Measurements from ENCODE around the gene EPHB2.

The EPHB2 gene

DNA sequence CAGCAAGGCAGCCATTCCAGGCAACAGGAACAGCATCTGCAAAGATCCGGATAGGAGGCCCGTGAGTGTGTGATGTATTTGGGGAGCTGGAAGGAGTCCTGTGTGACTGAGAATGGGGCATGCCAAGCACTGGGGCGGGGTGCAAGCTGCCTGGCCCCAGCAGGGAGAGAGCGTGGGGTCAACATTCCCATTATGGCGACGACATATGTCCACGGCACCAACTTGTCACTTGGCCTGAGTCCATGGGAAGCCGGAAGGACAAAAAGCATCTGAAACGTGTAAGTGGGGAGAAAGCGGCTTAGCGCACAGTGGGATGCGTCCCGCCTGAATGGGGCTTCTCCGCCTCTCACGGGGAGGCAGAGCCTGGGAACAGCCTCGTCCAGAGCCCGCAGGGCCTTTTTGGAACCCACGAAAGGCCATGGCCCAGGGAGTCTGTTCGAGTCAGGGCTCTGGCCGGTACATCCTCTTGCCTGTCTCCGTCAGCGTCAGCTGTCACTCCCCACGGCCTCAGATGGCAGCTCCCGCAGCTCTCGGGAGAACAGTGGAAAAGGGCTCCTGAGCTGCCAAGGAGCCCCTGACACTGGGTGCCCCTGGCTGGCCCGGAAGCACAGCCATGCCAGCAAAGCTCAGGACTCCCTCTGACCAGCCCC lies 12.4 kb downstream of the EPHB2 start:
- DNase-seq: no peak

DNA sequence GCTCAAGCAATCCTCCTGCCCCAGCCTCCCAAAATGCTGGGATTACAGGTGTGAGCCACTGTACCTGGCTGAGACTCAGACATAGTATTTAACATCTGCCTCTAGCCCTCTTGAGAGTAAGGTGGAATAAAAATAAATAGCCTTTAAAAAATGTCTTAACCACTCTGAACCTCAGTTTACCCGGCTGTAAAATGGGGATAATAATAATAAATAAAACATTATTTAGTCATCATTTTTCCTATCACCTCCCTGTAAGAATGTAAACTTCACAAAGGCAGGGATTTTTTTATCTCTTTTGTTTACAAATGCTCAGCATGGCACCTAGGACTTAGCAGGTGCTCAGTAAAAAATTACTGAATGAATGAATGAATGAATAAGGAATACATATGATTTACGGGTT lies 17.2 kb downstream of the EPHB2 start:
- DNase-seq: no peak

DNA sequence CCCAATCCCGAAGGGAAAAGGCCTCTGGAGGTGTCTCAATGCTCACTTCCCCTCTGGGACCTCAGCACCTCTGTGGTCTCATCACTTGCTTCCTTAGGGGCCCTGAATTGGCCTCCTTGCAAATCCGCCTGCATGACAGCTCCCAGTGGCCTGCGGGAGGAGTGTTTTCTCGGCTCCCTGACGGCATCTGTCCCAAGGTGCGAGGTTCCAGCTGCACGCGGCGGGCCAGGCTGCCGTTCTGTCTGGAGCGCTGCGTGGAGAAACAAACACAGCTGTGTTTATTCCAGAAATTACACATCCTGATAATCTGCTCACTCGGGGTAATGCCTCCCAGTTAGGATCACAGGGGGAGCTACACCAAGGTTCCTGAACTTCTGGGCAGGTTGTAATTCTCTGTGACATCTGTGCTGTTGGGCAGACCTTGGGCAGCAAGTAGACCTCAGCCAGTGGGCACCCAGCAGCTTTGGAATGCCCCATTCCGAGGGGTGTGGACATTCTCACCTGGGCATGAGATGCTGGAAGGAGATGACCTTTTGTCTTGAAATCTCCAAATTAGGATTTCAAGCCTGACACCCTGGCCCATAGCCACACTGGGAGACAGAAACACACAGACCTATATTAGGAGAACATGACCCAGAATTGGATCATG lies 18.2 kb downstream of the EPHB2 start:
- DNase-seq: no peak

DNA sequence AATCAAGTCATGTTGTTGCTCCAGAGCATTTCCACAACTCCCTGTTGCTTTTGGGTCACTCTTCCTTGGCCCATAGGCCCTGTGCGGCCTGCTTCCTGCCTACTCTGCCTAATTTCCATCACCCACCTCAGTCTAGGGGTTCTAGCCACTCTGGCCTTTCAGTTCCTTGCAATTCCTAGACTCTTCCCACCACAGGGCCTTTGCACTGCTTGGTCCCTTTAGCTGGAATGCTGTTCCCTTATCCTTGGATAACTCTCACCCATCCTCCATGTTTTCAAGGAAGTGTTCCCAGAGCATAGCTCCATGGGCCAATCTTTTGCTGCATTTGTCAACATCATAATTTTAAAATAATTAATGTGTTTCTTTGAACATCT lies 18.7 kb downstream of the EPHB2 start:
- no peak for DNase-seq

DNA sequence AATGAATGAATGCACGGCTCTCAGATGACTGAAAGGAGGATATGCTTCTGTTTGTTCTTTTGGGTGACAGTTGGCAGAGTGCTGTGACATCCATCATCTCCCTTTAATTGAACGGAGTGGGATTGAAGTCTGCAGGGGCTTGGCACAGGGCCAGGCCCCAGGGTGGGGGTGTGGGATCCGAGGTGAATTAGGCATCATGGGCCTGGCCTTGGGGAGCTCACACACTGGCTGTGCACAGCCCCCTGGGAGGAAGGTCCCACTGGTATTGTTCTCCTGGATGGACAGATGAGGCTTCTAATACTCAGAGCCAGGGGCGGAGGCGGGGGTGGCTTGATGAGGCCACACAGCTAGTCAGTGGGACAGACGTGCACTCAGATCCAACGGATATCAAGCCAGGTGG lies 19.3 kb downstream of the EPHB2 start:
- DNase-seq: no peak

DNA sequence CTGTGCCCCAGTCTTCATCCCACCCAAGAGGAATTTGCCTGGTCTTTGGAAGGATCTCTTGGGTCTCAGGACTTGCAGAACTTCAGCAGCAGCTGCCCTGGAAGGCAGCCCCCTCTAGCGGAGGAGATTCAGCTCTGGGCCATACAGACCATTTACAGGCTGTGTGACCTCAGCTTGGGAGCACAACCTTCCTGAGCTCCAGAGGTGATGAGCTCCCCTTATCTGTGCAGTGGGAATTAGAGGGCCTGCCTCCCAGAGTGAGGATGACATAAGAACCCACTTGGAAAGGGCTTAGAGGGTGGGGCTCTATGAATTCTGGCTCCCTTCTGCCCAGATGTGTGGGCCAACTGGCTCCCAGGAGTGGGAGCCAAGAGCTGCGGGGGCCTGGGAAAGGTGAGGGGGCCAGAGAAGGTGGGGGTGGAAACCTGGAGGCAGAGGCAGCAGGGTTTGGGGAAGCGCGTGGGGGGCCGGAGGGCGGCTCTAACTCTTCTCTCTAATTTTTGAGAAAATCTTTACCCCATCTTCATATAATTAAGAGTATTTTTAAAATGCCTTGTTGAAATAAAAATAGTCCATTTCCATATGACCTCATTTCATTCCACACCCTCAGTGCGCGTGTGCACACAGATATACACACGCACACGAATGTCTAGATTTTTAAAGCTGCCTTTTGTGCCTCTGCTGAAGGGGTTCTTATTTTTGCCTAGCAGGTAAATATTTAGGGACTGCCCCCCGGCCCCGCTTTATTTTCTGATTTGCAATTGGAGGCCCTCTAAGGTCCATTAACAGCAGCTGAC lies 21.5 kb downstream of the EPHB2 start:
- DNase-seq: peak; percentile 28

DNA sequence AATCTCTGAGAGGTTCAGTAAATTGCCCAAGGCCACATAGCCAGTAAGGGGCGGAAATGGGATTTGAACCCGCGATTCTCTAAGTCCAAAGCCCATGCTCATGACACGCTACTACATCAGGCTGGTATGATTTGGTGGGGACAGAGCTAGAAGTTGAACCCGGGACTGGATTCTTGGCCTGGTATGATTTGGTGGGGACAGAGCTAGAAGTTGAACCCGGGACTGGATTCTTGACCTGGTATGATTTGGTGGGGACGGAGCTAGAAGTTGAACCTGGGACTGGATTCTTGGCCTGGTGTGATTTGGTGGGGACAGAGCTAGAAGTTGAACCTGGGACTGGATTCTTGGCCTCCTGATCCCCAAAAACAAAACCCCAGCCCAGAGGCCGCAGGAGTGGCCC lies 23.0 kb downstream of the EPHB2 start:
- no peak for DNase-seq

DNA sequence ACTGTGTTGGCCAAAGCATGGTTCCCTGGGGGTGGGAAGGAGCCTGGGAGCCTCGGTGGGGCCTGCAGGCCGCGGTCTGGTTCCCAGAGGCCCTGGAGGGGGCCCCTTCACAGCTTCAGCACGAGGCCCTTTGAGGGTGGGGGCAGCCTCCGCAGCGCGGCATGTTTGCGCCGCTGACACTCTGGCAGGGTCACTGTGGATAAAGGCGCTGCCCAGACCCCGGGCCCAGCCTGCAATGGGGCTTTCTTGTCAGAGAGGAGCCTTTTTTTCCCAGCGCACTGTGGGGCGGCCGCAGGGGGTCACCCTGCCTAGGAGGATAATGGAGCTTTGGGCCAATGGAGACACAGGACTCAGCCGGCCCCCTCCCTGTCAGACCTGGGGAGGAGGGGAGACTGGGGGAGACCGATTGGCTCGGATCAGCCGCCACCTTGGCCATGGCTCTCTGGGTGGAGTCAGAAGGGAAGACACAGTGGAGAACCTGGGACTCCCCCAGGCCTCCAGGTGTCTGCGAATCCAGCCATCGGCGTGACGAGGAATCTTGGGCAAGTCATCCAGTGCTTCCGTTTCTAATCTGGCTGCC lies 26.0 kb downstream of the EPHB2 start:
- no peak for DNase-seq

DNA sequence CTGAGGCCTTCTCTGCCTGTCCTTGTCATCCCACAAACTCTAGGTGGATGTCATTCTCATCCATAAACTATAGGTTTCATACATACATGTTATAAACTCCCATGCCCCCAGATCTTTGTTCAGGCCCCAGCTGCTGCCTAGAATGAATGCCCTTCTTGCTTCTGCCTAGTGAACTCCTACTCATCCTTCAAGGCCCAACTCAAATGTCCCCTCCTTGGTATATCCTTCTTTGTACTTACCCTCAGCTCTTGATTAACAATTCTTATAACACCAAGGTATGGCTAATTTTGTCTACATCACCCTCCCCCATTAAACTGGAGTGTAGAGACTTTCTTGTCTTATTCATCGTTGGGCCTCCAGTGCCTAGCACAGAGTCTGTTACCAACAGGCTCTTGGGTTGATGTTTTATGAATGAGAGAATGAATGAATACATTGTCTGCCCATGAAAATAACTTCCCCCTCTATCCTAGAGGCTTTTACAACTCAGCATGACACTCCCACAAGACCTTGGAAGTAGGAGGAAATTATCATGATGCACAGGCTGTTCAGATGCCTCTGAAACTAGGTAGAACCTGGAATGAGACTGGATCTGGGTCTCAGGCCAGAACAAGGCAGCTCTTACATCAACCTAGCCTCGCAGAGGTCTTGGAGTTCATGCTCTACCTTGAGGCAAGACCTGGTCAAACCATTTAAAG lies 26.9 kb downstream of the EPHB2 start:
- DNase-seq: no peak

DNA sequence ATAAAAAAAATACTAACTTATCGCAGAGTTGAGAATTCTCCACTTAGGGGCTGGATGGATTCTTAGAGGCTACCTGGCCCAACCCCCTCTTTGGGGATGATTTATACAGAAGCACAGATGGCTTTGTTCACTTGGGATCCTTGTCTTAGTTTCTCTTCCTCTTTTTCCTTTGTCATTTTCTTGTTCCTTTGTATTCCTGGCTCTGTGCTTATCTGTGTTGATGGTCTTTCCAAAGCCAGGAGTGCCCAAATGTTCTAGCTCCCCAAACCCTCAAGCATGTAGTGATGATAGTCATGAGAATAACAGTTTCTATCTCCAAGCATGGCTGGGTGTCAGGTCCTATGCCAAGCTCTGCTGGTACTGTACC lies 27.4 kb downstream of the EPHB2 start:
- no peak for DNase-seq

DNA sequence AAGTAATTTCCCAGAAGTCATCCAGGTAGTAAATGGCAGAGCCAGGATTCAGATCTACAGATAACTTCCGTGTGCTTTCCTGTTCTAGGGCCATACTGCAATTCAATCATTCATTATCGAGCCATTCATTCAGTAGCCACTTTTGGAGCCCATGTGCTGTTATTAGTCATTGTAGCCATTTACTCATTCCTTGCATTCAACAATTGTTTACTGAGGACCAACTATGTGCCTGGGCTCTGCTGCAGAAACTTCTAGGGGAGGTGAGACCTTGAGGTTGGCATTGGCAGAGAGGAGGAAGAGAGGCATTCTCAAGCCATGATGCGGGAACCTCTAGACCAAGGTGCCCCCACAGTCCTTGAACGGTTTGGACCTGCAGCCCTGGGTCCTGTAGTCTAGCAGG lies 27.9 kb downstream of the EPHB2 start:
- DNase-seq: peak; percentile 39

DNA sequence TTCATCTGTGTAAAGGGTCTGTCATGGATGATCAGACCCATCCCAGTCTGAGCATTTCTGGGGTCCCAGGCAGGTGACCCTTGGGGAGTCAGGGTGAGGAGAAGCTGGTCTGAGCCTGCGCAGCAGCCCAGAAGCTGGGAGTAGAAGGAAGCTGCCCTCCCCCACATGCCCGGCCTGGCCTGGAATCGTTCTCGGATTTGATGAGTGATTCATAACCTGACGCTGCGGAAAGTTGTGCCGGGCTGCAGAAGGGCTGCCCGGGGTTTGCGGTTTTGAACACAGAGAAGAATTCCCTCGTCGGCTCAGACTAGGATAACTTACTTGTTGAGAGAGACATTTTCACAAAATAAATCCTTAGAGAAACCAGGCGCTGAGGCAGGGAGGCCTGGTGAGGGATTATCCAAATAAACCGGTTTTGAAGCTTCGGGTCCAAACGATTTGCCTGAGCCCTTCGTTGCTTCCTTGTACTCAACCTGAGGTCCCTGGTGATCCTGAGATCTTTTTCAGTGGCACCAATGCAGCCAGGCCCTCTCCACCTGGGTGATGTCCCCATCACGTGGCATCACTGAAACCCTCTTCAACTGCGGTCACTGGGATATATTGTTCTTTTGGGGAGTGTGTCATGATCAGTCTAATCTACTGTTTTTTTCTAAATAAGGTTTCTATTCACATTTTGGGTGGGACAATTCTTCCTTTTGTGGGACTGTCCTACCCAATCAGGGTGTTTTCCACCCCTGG lies 29.2 kb downstream of the EPHB2 start:
- DNase-seq: peak; percentile 95

DNA sequence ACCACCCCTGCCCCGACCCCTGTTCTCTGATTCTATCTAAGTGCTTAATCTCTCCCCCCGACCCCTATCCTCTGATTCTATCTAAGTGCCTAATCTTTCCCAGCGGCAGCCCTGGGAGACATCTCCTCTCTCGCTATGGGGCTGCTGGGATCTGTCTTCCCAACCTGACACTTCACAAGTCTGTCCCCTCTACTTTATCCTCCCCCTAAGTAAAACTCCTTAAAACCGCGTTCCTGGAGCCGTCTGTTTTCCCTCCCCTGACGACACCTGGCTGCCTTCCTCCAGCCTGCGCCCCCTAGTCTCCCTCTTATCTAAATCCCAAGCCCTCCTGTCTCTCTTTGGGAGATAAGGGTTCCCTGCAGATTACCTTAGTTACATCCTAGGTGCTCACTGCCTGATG lies 30.5 kb downstream of the EPHB2 start:
- no peak for DNase-seq

DNA sequence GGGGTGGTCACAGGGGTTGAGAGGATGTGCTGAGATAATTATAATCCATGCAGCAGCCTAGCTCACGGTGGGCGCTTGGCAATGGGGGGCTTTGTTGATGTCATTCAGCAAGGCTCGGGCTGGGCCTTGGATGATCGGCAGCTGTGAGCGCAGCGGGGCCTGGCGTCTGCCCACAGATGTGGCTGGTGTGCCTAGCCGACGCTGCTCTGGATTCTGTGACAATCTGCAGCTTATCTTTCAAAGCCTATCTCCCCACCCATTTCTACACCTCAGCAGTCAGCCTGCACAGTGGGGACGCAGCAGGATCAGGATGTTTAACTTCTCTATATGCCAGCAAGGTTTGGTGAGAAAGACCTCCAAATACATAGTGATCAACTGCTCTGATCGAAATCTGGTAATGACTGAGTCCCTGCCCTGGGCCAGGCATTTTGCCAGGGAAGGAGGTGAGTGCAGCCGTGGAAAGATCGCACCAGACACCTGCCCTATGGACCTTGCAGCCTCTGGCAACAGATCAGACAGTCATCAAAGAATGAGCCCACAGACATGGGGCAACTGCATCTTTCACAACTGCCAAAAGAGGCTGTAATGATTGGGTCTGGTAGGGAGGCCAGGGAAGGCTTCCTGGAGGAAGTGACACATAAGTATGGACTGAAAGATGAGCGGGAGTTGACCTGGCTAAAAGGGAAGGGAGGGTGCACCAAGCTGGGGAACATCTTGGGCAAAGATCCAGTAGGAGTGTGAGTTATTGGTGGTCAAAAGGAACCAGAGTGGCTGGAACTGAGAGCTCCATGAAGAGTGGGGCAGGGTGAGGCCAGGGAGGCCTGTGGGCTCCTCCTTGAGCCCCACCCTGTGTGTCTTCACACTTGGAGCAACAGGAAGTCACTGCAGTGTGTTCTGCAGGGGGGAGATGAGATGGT lies 35.3 kb downstream of the EPHB2 start:
- DNase-seq: peak; percentile 83

DNA sequence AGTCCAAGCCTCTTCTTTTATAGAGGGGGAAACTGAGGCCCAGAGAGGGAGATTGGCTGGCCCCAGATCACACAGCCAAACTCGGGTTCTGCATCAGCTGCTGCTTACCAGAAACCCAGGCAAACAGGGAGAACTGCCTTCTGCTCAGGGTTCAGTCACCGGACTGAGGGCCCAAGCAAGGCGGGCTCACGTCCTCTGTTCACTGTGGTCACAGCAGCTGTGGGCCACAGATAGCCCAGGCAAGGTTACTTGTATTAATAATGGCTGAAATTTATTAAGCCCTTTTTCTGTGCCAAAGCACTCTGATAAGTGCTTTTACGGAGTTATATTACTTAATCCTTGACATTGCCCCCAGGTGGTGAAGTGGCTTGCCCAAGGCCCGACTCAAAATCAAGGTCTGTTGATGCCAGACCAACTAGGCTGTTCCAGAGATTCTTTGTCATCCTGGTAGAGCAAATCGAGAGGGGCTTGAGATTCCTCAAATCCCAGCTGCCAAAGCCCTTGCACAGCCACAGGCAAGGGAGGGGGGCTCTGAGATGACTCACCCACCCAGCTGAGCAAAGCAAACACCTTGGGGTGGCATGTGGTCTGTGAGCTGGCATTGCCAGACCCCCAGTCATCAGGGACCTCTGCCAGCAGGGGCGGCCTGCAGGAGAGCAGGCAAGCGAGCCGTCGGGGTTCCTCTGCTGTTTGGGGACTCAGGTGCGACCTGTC lies 36.5 kb downstream of the EPHB2 start:
- peak; percentile 94 for DNase-seq

DNA sequence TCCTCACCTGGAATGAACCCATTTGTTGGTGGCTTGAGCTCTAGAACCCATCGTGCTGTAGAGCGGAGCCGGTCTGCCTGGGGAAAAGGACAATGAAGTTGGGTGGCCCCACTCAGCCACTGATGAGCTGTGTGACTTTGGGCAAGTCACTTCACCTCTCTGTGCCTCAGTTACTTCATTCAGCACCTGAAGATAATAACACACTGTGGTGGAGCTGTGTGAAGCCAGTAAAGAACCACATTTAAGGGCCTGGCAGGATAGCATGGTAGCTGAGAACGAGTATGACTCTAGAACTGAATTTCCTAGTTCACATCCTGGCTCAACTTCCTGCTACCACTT lies 37.1 kb downstream of the EPHB2 start:
- no peak for DNase-seq

DNA sequence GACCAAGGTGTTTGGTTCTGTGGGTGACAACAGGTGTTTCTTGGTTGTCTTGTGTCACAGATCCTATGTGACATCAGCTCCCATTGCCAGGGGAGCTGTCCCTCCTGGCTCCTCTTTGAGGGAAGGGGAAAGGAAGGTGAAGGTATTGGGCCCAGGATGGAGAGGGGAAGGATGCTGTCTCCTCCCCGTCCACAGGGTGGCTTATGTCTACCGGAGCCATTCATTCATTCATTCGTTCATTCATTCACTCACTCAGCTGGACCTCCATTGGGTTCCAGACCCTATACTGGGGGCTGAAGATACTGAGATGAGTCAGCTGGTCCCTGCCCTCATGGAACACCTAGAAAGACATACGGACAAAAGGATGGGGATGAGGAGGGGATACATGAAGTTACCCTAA lies 38.9 kb downstream of the EPHB2 start:
- no peak for DNase-seq

DNA sequence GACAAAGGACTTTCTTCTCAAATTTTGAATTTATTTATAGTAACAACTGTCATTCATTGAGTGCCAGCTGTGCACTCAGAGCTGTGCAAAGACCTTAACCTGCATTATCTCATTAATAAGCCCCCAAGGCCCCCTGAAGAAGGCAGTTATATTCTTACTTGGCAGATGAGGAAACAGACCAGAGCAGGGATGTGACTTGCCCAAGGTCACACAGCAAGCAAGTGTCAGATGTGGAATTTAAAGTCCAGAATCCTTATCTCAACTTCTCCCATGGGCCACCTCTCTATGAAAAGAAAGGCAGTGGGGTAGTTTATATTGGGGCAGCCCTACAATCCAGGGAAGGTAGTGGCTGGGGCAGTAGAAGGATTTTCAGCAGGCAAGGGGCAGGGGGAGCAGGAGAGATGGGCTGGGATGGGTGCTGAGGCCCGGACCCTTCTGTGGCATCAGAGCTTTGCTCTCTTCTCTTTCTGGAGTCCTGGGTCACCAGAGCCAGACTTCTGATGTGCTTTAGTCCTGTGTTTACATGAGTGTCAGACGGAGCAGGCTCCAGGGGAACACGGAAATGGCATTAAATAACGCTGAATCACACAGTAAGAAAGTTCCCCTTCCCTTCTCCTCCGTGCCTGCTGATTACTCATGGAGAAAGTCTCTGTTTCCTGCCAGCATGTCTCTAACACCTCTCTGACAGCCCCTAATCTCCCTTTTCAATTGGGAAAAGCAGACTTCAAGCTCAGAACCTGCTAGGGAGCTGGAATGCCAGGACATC lies 39.5 kb downstream of the EPHB2 start:
- DNase-seq: peak; percentile 96

DNA sequence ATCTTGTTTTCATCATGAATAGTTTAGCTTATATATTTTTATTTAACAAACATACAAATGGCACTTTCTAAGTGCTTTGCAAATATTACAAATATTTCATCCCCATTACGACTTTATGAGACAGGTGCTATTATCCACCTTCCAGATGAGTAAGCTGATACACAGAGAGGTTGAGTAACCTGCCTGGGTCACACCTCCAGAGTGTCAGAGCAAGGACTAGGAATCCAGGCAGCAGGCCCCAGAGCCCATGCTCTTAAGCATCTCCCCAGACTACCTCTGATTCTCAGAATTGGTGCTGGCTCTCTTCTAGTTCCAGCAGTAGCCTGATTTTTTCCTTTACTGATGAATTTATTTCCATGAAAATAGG lies 40.0 kb downstream of the EPHB2 start:
- DNase-seq: no peak

DNA sequence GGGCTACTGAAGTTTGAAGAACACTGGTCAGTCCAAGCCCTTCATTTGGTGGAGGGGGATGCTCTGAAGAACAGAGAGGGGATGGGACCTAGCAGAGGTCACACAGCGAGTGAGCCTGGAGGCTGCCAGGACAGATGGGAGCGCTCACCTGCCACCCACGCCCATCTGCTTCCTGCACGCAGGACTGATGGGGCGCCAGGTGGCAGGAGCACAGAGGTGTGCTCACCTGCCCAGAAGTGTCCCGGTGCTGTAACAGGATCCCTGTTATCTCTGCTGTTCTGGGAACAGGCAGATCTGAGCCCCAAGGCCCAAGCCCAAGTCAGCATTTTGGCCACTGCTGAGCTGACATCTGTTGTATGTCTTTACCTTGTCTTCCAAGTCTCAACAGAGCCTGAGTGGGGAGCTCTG lies 40.5 kb downstream of the EPHB2 start:
- DNase-seq: no peak
